Right kidney (tissue), 1 donor: ENCODE measurements around the gene OOSP3.
"Not testable (repeated sequence)": the region's sequence is repeated elsewhere in the genome, so short reads cannot be mapped to it uniquely, and the experiment has no call there.

Source experiments
- DNase-seq: peaks from one replicate; pipeline ENCODE4 v3.0.0-alpha.2; 2016

The OOSP3 gene

GRCh38 chr11:59877325-59877724 lies 1.3 kb upstream of the OOSP3 start:
- DNase-seq: no peak

- no peak for DNase-seq
These were observed 798 bp upstream of the OOSP3 start for GRCh38 chr11:59877784-59878183.

GRCh38 chr11:59879567-59879966 lies 985 bp downstream of the OOSP3 start:
- no peak for DNase-seq

GRCh38 chr11:59883597-59883996 lies 5.0 kb downstream of the OOSP3 start:
- no peak for DNase-seq

- not testable (repeated sequence) for DNase-seq
These were observed 8.6 kb downstream of the OOSP3 start for GRCh38 chr11:59887156-59887555.

- DNase-seq: peak; percentile 4
These were observed 13.2 kb downstream of the OOSP3 start for GRCh38 chr11:59891781-59892181.

GRCh38 chr11:59894616-59895015 lies 16.0 kb downstream of the OOSP3 start:
- DNase-seq: no peak

- no peak for DNase-seq
These were observed 19.5 kb downstream of the OOSP3 start for GRCh38 chr11:59898046-59898445.

- no peak for DNase-seq
These were observed 20.1 kb downstream of the OOSP3 start for GRCh38 chr11:59898650-59899049.

- no peak for DNase-seq
These were observed 20.9 kb downstream of the OOSP3 start for GRCh38 chr11:59899532-59899931.

- DNase-seq: no peak
These were observed 22.0 kb downstream of the OOSP3 start for GRCh38 chr11:59900366-59901126.

GRCh38 chr11:59901306-59901705 lies 22.7 kb downstream of the OOSP3 start:
- DNase-seq: no peak

- DNase-seq: not testable (repeated sequence)
These were observed 25.0 kb downstream of the OOSP3 start for GRCh38 chr11:59903569-59903968.

GRCh38 chr11:59918480-59918879 lies 39.9 kb downstream of the OOSP3 start:
- DNase-seq: no peak

GRCh38 chr11:59918987-59919589 lies 40.5 kb downstream of the OOSP3 start:
- no peak for DNase-seq

GRCh38 chr11:59923813-59924212 lies 45.2 kb downstream of the OOSP3 start:
- peak; percentile 7 for DNase-seq

GRCh38 chr11:59931688-59932087 lies 53.1 kb downstream of the OOSP3 start:
- no peak for DNase-seq

GRCh38 chr11:59938132-59938531 lies 59.5 kb downstream of the OOSP3 start, which contains the start of gene OOSP1:
TSS of gene OOSP1 (plus strand) at chr11:59938432. CDS start at chr11:59938455, 23 bp downstream.
- DNase-seq: no peak

GRCh38 chr11:59938718-59939117 lies 60.1 kb downstream of the OOSP3 start:
- DNase-seq: no peak

GRCh38 chr11:59939482-59939881 lies 60.9 kb downstream of the OOSP3 start:
- no peak for DNase-seq

GRCh38 chr11:59941091-59941490 lies 62.5 kb downstream of the OOSP3 start:
- no peak for DNase-seq

- DNase-seq: no peak
These were observed 65.6 kb downstream of the OOSP3 start for GRCh38 chr11:59943997-59944714.

- DNase-seq: no peak
These were observed 66.1 kb downstream of the OOSP3 start for GRCh38 chr11:59944720-59945119.
